Adrenal gland (tissue), 5 donors: Measurements from ENCODE around the gene OR1M1.

ENCODE experiments used
- CTCF ChIP-seq, 6 experiments: fragments of 450-650 bp in 4 of 6; fragments of 200-600 bp in 2 of 6; sonication (generic) in 1 of 6; IDR thresholded peaks; 1 replicate in 5 of 6; 2 replicates in 1 of 6; pipeline versions ENCODE4 v1.5.1 to v1.8.0; 2016 to 2021; ENCODE audit warnings: antibody characterized with exemption in 6 of 6, mild to moderate bottlenecking in 2 of 6, moderate library complexity in 1 of 6
- POLR2A ChIP-seq, 2 donors: fragments of 450-650 bp; IDR thresholded peaks; one replicate each; pipeline ENCODE4 v1.6.1; 2017; ENCODE audit warnings: antibody characterized with exemption in 2 of 2, mild to moderate bottlenecking in 2 of 2, moderate library complexity in 1 of 2
- donor health status: DM: no; HTN: no; CAD: no.

GRCh38 chr19:9075064-9075949, 11.6 kb upstream of the OR1M1 start:
- TF ChIP-seq CTCF (IDR thresholded peaks at IDR 0.05) (no peak), POLR2A (IDR thresholded peaks at IDR 0.05) (no peak)
